Fibroblast of skin of right biceps (primary cell): ENCODE results near the gene C15orf62.

Source experiments
- DNase-seq: peaks from one replicate; pipeline ENCODE4 v3.0.0-alpha.2; 2013

The C15orf62 gene

GRCh38 chr15:40756938-40757337 is 12.8 kb upstream of the C15orf62 start:
- DNase-seq = no peak

DNA sequence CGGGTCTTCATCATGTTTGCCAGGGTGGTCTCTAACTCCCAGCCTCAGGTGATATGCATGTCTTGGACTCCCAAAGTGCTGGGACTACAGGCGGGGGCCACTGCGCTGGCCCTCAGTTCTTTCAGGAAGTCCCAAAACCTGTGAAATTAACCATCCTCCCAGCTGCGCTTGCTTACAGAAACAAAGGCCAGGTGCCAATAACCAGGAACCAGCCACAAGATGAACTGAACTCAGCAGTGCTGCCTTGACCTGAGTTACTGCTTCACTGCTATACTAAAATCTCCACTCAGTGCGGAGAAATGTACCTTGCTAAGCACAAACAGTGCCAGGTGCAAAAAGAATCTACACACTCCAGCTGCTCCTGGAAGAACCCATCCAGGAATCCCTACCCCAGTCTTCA is 9.8 kb upstream of the C15orf62 start:
- no peak for DNase-seq

- peak; percentile 74 for DNase-seq
These were observed 6.6 kb upstream of the C15orf62 start for GRCh38 chr15:40762919-40763800.

- DNase-seq = peak; percentile 57
These were observed 5.8 kb upstream of the C15orf62 start, which contains the start of gene GCHFR for GRCh38 chr15:40763801-40764628. Gene GCHFR, plus strand, starts transcription at chr15:40764068. Its CDS starts 113 bp downstream, at chr15:40764181.

DNA sequence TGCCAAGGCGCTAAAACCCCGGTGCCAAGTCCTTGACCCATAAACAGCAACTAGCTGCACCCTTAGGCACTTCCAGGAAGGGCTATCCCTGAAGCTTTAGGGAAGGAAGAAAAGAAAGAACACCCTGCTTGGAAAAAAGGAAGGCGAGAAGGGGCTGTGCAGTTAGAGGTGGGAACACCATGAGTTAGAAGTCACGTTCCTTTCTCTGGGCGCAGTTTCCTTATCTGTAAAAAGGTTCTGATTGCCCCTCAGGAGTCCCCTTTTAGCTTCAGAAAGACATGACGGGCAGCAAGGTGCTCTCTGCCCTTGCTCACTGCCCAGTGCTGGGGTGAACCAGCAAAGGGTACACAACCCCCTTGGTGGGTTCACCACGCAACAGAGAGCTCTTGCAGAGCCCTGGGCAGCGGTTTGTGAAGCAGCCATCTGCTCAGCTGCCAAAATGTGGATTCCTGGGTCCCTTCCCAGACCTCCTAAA is 5.1 kb upstream of the C15orf62 start:
- DNase-seq = no peak

DNA sequence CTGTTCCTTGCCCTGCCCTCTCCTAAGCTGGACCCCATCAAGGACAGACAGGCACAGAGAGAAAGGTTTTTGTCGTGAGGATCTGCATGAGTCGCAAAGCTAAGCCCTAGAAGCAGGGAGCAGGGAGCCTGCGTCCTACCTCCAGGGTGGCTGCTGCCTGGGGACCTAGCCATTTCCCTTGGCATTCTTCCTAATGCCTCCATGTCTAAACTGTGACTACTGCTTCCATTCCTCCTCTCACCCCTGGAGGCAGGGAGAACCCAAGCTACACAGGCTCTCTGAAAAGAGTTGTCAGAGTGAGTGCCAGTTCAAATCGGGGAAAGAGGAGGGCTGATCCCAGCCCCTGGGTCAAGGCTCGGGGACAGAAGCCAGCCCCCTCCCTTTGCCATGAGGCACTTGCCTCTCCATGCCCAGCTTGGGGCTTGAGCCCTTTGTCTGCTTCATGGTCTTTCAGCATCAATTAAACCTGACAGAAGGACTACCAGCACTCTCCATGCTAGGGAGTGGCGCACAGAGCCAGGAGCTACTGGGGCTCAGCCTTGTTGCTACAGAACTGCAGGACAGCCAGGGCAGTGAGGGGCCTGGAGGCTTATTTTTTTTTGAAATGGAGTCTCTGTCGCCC is 3.5 kb upstream of the C15orf62 start:
- DNase-seq = peak; percentile 49

DNA sequence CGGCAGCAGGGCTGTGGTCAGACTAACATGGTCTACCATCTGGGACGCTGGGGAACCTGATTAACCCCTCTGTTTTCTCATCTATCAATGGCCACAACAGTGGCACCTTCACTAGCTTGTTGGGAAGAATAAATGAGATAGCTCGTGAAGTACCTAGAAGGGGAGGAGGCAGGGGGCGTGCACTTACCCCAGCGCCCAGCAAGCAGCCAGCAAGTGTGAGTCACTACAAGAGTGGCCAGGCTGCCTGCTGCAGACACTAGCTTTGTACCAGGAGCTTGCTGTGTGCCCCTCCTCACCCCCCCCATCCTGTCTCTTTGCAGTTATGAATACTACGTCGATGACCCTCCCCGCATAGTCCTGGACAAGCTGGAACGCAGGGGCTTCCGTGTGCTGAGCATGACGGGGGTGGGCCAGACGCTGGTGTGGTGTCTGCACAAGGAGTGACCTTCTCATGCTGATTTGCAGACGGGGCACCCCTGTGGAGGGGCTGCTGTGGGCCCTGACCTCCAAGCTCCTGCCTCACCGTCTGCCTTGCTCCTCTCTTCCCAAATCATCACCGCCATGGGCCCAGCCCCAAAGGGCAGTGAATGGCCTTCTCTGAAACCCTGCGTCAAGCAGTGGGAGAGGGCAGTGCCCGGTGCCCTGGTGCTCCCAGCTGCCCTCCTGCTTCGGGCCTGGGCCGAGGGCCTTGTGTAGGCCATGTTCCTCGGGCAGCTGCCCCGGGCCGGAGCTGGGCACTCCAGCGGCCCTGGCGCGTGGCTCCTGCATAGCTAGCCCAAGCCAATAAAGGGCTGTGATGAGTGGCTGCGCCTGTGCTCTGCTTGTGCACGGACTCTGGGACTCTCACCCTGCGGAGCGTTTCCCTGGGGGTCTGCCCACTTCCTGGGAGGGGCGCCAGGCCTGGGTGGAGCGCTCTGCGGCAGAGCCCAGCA is 2.6 kb upstream of the C15orf62 start:
- no peak for DNase-seq

GRCh38 chr15:40767838-40768500 is 1.8 kb upstream of the C15orf62 start:
- DNase-seq = no peak

DNA sequence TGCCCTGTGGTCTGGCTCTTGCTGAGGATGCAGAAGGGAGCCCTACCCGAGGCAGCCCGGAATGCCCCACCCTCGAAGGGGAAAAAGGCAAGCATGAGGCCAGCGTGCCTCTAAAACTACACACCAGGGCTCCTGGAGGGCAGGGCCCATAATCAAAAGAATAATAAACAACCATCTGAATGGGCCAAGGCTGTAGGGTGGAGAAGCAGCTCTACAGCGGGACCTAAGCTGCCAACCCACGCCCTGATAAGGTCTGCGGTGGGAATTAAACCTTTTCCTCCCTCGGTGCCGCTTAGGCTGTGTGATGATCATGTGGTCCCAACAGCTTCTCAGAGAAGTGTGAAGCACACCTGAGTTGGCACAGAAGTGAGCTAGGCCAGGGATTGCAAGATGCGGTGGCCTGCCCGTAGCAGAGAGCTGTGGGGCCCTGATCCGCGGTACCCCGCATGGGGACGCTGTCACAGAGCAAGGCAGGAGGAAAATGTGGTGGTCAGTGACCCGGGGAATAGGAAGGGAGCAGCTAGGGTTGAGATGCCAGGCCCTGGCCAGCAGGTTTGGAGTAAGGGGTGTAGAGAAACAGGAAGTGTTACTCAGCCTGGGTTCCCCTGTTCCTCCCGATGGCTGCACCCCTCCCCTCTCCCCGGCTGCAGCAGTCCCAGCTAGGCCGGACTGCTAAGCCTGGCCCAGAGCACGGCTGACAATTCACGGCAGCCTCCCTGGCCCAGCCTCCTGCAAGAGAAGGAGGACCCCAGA is 1.1 kb upstream of the C15orf62 start:
- DNase-seq = no peak

DNA sequence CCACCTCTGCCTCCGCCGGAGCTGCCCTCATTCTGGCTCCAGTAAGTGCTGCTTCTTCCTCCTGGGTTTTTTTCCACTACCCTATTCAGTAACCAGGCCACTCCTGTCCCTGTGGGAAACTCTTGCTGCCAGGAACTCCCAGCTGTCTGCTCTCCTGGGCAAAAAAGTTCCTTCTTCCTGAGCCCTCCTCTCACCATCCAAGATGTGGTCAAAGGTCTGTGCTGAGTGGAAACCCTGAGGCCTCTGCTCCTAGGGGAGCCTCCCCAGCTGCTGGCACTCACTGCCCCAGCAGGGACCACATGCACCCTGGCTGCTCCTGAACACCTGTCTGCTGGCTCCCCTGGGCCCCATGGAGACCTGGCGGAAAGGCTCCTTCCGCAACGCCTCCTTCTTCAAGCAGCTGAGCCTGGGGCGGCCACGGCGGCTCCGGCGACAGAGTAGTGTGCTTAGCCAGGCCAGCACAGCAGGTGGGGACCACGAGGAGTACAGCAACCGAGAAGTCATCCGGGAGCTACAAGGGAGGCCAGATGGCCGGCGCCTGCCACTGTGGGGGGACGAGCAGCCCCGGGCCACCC is 454 bp downstream of the C15orf62 start:
- no peak for DNase-seq

GRCh38 chr15:40771242-40771641 is 1.5 kb downstream of the C15orf62 start:
- no peak for DNase-seq

DNA sequence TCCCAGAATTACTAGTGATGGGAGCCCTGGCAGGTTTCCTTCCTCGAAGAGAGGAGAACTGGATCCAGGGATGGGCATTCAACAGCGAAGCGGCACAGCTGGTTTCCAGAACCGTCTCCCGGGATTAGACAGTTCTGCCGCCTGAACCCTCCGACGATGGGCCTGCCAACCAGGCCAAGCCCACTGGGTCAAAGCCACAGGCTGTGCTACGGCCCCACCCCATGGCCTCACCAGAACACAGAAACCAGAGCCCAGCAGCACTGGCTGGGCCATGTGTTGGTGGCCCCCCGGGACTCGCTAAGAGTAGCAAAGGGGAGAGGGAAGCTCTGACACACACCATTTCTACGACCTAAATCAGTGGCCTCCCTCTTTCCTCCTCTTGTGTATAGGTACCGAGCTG is 2.2 kb downstream of the C15orf62 start:
- DNase-seq = no peak

GRCh38 chr15:40773496-40773895 is 3.7 kb downstream of the C15orf62 start:
- no peak for DNase-seq

DNA sequence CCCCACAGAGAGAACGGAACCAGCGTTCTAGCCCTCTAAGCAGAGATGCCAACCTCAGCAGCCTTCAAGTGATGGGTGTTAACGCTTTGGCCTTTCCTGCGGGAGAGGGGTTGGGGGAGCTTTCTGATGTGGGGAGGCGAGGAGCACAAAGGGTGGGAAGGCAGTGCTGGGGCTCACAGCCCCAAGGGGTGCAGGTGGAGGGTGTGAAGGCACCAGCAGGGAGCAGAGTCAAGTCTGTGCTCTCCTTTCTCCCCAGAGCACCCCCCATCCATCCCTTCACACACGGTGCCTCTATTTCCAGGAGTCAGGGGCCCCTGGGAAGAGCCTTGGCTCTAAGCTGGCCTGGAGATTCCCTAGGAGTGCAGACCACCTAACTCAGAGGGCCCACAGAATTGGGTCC is 4.1 kb downstream of the C15orf62 start:
- DNase-seq = no peak

DNA sequence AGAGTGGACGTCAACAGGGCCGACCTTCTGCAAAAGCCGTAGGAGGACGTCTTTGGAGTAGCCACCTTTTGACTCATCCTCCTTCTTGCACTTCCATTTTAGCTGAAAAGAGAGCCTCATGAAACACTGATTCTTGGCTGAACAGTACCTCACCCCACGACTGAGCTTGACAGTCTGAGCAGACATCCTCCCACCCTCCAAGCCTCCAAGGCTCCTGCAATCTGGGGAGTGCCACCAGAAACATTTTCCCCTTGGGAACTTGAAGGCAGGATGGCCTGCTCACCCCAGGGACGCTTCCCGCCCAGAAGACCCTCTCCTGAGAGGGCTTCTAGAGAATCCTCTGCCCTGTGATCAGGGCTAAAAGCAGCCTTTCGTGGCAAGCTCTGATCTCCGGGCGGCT is 5.2 kb downstream of the C15orf62 start:
- DNase-seq = no peak

- no peak for DNase-seq
These were observed 6.2 kb downstream of the C15orf62 start for GRCh38 chr15:40775740-40776536.

GRCh38 chr15:40776537-40777141 is 6.9 kb downstream of the C15orf62 start:
- DNase-seq = no peak

DNA sequence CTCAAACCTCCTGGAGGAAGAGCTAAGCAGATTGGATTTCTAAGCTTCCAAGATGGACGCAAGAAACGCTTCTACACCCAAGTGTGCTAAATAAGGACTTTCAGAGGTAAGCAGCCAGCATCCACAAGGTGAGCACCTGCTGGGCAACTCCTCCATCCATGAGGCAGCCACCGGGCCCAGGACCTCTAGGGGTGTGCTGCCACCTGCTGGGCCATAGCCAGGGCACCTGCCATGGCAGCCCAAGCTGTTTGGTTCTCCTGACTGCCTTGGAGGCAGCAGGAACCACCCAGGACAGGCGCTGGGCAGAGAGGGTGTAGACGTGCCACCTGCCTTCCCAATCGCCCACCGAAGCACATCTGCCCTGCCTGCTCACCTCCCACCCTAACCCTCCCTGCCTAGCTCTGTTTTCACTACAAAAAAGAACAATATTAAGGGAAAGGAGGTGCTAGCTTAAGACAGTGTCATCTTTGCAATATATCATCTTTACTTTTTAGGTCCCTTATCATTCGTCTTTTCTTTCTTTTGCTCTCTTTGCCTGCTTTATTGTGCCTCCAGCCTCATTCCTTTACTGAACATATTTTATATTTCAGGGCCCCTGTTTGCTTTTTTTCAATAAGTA is 12.9 kb downstream of the C15orf62 start:
- no peak for DNase-seq

DNA sequence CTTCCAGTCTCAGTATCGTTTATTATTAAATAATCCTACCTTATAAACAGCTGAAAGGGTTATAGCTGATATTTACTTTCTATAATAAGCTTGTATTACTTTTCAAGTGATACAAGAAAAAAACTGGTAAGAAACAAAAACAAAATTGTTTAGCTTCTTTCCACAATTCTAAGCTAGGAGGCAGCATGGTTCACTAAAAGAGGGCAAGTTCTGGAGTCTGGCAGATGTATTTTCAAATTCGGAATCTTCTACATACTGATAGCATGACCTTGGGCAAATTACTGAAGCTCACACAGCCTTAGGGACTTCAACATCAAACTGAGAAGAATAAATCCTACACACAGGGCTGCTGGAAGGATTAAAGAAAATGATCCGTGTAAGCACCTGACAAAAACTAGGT is 15.4 kb downstream of the C15orf62 start:
- no peak for DNase-seq
